PC-9 (cell line): ENCODE measurements around the gene SSNA1. TPM values are rescaled to one million over a fixed set of nuclear protein-coding genes. Genes with fewer than 3 reads are reported as not detected.

Experiments used
- BruUV-seq: library from RNA; stranded (reverse); fragments of 400-500 nt; replicated peaks from 2 replicates; lab custom pipeline; 2021; lab: Mats Ljungman, UMichigan
- CTCF ChIA-PET: fragments of 300-600 bp; sonication (Branson Sonifier 250); formaldehyde crosslinking; loops from one replicate; lab custom pipeline; 2022; ENCODE audit warnings: antibody characterized with exemption; lab: Charles Lee
- POLR2A ChIA-PET: fragments of 300-600 bp; sonication (Branson Sonifier 250); formaldehyde crosslinking; loops from one replicate; lab custom pipeline; 2022; ENCODE audit warnings: antibody characterized with exemption; ENCODE audit not compliant: unreplicated experiment; lab: Charles Lee
- DNase-seq, 2 experiments: peaks; one replicate each; pipeline versions ENCODE4 v3.0.0 to v3.0.0-alpha.2; 2015 to 2022; ENCODE audit warnings: mixed read lengths in 1 of 2
- H2AFZ ChIP-seq: fragments of 200-600 bp; sonication (generic); 2 replicates; pipeline ENCODE4 v1.8.1; 2017; ENCODE audit warnings: antibody characterized with exemption
- H3F3A ChIP-seq: fragments of 200-600 bp; sonication (generic); 2 replicates; pipeline ENCODE4 v1.8.1; 2017; ENCODE audit warnings: antibody characterized with exemption, mild to moderate bottlenecking, low read depth; ENCODE audit not compliant: insufficient read depth
- H3K27ac ChIP-seq: fragments of 200-600 bp; sonication (generic); 2 replicates; pipeline ENCODE4 v1.6.1; 2016; ENCODE audit warnings: mixed run types
- H3K27me3 ChIP-seq: fragments of 200-600 bp; sonication (generic); 2 replicates; pipeline ENCODE4 v1.6.1; 2016; ENCODE audit warnings: low read depth, mixed run types; ENCODE audit not compliant: insufficient read depth
- H3K36me3 ChIP-seq: fragments of 200-600 bp; sonication (generic); 2 replicates; pipeline ENCODE4 v1.6.1; 2016; ENCODE audit warnings: low read depth, mixed run types
- H3K4me1 ChIP-seq: fragments of 200-600 bp; sonication (generic); replicated peaks from 2 replicates; pipeline ENCODE4 v1.6.1; 2016; ENCODE audit warnings: mixed run types; ENCODE audit not compliant: insufficient read depth
- H3K4me2 ChIP-seq: fragments of 200-600 bp; sonication (generic); 2 replicates; pipeline ENCODE4 v1.6.1; 2017; ENCODE audit warnings: mixed run types
- H3K4me3 ChIP-seq: fragments of 200-600 bp; sonication (generic); 2 replicates; pipeline ENCODE4 v1.6.1; 2016; ENCODE audit warnings: mixed run types
- H3K79me2 ChIP-seq: fragments of 200-600 bp; sonication (generic); 2 replicates; pipeline ENCODE4 v1.6.1; 2017; ENCODE audit warnings: low read depth, mixed run types
- H3K9me2 ChIP-seq: fragments of 200-600 bp; sonication (generic); 2 replicates; pipeline ENCODE4 v1.8.1; 2017; ENCODE audit warnings: mild to moderate bottlenecking; ENCODE audit not compliant: insufficient read depth
- H3K9me3 ChIP-seq: fragments of 200-600 bp; sonication (generic); 2 replicates; pipeline ENCODE4 v1.8.1; 2016; ENCODE audit warnings: low read depth; ENCODE audit not compliant: insufficient read depth
- H4K20me1 ChIP-seq: fragments of 200-600 bp; sonication (generic); 2 replicates; pipeline ENCODE4 v1.8.1; 2017; ENCODE audit not compliant: insufficient read depth
- CTCF ChIP-seq: fragments of 200-600 bp; sonication (generic); conservative IDR thresholded peaks from 2 replicates; pipeline ENCODE4 v1.6.1; 2017; ENCODE audit warnings: mixed run types, antibody characterized with exemption, mild to moderate bottlenecking, moderate library complexity
- EZH2 ChIP-seq: fragments of 200-600 bp; sonication (generic); IDR thresholded peaks from 2 replicates; pipeline ENCODE4 v1.8.0; 2017; ENCODE audit warnings: antibody characterized with exemption, low read depth
- intact Hi-C: fragments of 100-400 bp; cut with micrococcal nuclease; formaldehyde crosslinking; loops from one replicate; pipeline ENCODE4 v1.10.0; 2022; ENCODE audit not compliant: unreplicated experiment
- total RNA-seq: library from RNA; stranded (reverse); gene quantifications from 2 replicates; pipeline ENCODE4 v1.2.3, GENCODE V29; 2021

The SSNA1 gene
- total RNA-seq, 1 experiment from 2014 or later, result 98.7 TPM

- H3K27me3 ChIP-seq, result no peaks in the 10 kb centered on the region
- no TSS peak for BruUV-seq
- intact Hi-C loops, result no loop called here
- H2AFZ ChIP-seq, result no peak overlapping the region
- H3K36me3 ChIP-seq, result no peaks in the 10 kb centered on the region
- POLR2A ChIA-PET, result no interaction called here
- peaks cover 15% of the 10 kb centered on the region; the same call in 1 of the 2 replicates for H3F3A ChIP-seq
- no peaks in the 10 kb centered on the region for H4K20me1 ChIP-seq
- no peaks in the 10 kb centered on the region for H3K79me2 ChIP-seq
- H3K4me2 ChIP-seq, result no peak overlapping the region
- CTCF ChIA-PET, result no interaction called here
- no peak overlapping the region for H3K27ac ChIP-seq
- no peaks in the 10 kb centered on the region for H3K4me1 ChIP-seq
- TF ChIP-seq CTCF (no peak), EZH2 (no peak)
- H3K9me3 ChIP-seq, result no peaks in the 10 kb centered on the region
- no peaks in the 10 kb centered on the region for H3K9me2 ChIP-seq
- no peak for DNase-seq
- no peak overlapping the region for H3K4me3 ChIP-seq
Measured at GRCh38 chr9:137179761-137180160, 8.7 kb upstream of the SSNA1 start.

- Histone ChIP-seq H3K79me2 (no peaks in the 10 kb centered on the region), H3K9me3 (no peaks in the 10 kb centered on the region), H3K4me3 (no peak overlapping the region), H3K4me1 (no peaks in the 10 kb centered on the region), H3K27me3 (no peaks in the 10 kb centered on the region), H3K36me3 (no peaks in the 10 kb centered on the region), H3F3A (peaks cover 15% of the 10 kb centered on the region; the same call in 1 of the 2 replicates), H2AFZ (no peak overlapping the region), H4K20me1 (no peaks in the 10 kb centered on the region), H3K4me2 (no peak overlapping the region), H3K27ac (no peak overlapping the region), H3K9me2 (no peaks in the 10 kb centered on the region)
- BruUV-seq, result no TSS peak
- CTCF ChIA-PET, result no interaction called here
- POLR2A ChIA-PET, result no interaction called here
- DNase-seq, result no peak
- intact Hi-C loops, result no loop called here
- TF ChIP-seq CTCF (no peak), EZH2 (no peak)
Measured at GRCh38 chr9:137180491-137180890, 8.0 kb upstream of the SSNA1 start.

GRCh38 chr9:137181680-137182079 lies 6.8 kb upstream of the SSNA1 start:
- CTCF ChIA-PET, result no interaction called here
- peaks cover 4% of the 10 kb centered on the region; the same call in 1 of the 2 replicates for H3K4me1 ChIP-seq
- BruUV-seq, result no TSS peak
- H2AFZ ChIP-seq, result no peak overlapping the region
- H3K4me3 ChIP-seq, result no peak overlapping the region
- intact Hi-C loops, result no loop called here
- H3F3A ChIP-seq, result peaks cover 11% of the 10 kb centered on the region; the same call in 1 of the 2 replicates
- no peaks in the 10 kb centered on the region for H3K9me3 ChIP-seq
- no peak for DNase-seq
- no peak overlapping the region for H3K4me2 ChIP-seq
- TF ChIP-seq CTCF, result no peak
- TF ChIP-seq EZH2, result no peak
- no peaks in the 10 kb centered on the region for H3K36me3 ChIP-seq
- POLR2A ChIA-PET, result no interaction called here
- H3K27ac ChIP-seq, result no peak overlapping the region
- no peaks in the 10 kb centered on the region for H3K27me3 ChIP-seq
- no peaks in the 10 kb centered on the region for H4K20me1 ChIP-seq
- peaks cover 5% of the 10 kb centered on the region; the same call in 1 of the 2 replicates for H3K79me2 ChIP-seq
- H3K9me2 ChIP-seq, result no peaks in the 10 kb centered on the region
